Esophagus muscularis mucosa (tissue), 4 donors: ENCODE results near the gene TTC7B.

Source experiments
- CTCF ChIP-seq, 3 experiments: fragments of 200-600 bp in 2 of 3; fragments of 450-650 bp in 1 of 3; sonication (generic) in 2 of 3; IDR thresholded peaks; one replicate each; pipeline ENCODE4 v1.5.1; 2017 to 2019; ENCODE audit warnings: antibody characterized with exemption in 3 of 3, mild to moderate bottlenecking in 2 of 3, moderate library complexity in 1 of 3
- EP300 ChIP-seq: sonication (generic); formaldehyde crosslinking; IDR thresholded peaks from one replicate; pipeline ENCODE4 v1.6.1; 2017; ENCODE audit warnings: antibody characterized with exemption
- POLR2A ChIP-seq: fragments of 450-650 bp; IDR thresholded peaks from one replicate; pipeline ENCODE4 v1.6.1; 2017; ENCODE audit warnings: antibody characterized with exemption, moderate library complexity, mild to moderate bottlenecking, low read depth
- POLR2AphosphoS5 ChIP-seq, 2 donors: sonication (generic); formaldehyde crosslinking; IDR thresholded peaks; one replicate each; pipeline ENCODE4 v1.6.1; 2017; ENCODE audit warnings: antibody characterized with exemption in 2 of 2

GRCh38 chr14:90799420-90799819 is 16.8 kb downstream of the TTC7B start:
- TF ChIP-seq POLR2A (no peak), CTCF (IDR thresholded peaks at IDR 0.05) (no peak), EP300 (no peak), POLR2AphosphoS5 (IDR thresholded peaks at IDR 0.05) (no peak)
